Vagina (tissue), 2 donors: ENCODE measurements around the gene TSC22D2.

Experiments
- POLR2AphosphoS5 ChIP-seq, 2 donors: sonication (generic); formaldehyde crosslinking; IDR thresholded peaks; one replicate each; pipeline ENCODE4 v1.9.0; 2017; ENCODE audit warnings: antibody characterized with exemption in 2 of 2, mild to moderate bottlenecking in 2 of 2, low read depth in 1 of 2; ENCODE audit not compliant: insufficient read depth in 1 of 2
- TF ChIP-seq, protein P1 (sequence below), 3 experiments: fragments of 450-650 bp in 2 of 3; fragments of 200-600 bp in 1 of 3; sonication (generic) in 1 of 3; IDR thresholded peaks; one replicate each; pipeline ENCODE4 v1.5.1; 2017 to 2019; ENCODE audit warnings: antibody characterized with exemption in 3 of 3, mild to moderate bottlenecking in 2 of 3, moderate library complexity in 2 of 3

- TF ChIP-seq, protein P1, sequence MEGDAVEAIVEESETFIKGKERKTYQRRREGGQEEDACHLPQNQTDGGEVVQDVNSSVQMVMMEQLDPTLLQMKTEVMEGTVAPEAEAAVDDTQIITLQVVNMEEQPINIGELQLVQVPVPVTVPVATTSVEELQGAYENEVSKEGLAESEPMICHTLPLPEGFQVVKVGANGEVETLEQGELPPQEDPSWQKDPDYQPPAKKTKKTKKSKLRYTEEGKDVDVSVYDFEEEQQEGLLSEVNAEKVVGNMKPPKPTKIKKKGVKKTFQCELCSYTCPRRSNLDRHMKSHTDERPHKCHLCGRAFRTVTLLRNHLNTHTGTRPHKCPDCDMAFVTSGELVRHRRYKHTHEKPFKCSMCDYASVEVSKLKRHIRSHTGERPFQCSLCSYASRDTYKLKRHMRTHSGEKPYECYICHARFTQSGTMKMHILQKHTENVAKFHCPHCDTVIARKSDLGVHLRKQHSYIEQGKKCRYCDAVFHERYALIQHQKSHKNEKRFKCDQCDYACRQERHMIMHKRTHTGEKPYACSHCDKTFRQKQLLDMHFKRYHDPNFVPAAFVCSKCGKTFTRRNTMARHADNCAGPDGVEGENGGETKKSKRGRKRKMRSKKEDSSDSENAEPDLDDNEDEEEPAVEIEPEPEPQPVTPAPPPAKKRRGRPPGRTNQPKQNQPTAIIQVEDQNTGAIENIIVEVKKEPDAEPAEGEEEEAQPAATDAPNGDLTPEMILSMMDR (IDR thresholded peaks at IDR 0.05), result no peak
- TF ChIP-seq POLR2AphosphoS5 (IDR thresholded peaks at IDR 0.05; ENCODE audit: insufficient read depth in 1 of 2, low read depth in 1 of 2), result no peak
Measured at GRCh38 chr3:150455341-150455740, 47.2 kb downstream of the TSC22D2 start.
